Stomach (tissue), 9 donors: ENCODE results near the gene KRT14. TPM values are rescaled to one million over a fixed set of nuclear protein-coding genes. Genes with fewer than 3 reads are reported as not detected.
"Not testable (repeated sequence)": the region's sequence is repeated elsewhere in the genome, so short reads cannot be mapped to it uniquely, and the experiment has no call there.

Source experiments
- DNase-seq, 2 donors: peaks; one replicate each; pipeline versions ENCODE4 v3.0.0 to v3.0.0-alpha.2; 2013 to 2019
- H3K27ac ChIP-seq, 5 donors: fragments of 200-600 bp in 4 of 5; sonication (generic) in 4 of 5; one replicate each; pipeline ENCODE4 v1.5.1; 2013 to 2019; ENCODE audit warnings: mild to moderate bottlenecking in 1 of 5, moderate library complexity in 1 of 5
- H3K27me3 ChIP-seq, 3 donors: fragments of 200-600 bp; sonication (generic); one replicate each; pipeline ENCODE4 v1.5.1; 2017 to 2019; ENCODE audit warnings: mixed run types in 1 of 3
- H3K36me3 ChIP-seq, 4 donors: fragments of 200-600 bp; sonication (generic); 1 replicate in 3 of 4; 2 replicates in 1 of 4; pipeline ENCODE4 v1.5.1; 2016 to 2019
- H3K4me1 ChIP-seq, 4 donors: fragments of 200-600 bp; sonication (generic); one replicate each; pipeline ENCODE4 v1.5.1; 2016 to 2019
- H3K4me3 ChIP-seq, 4 donors: fragments of 200-600 bp; sonication (generic) in 3 of 4; one replicate each; pipeline ENCODE4 v1.5.1; 2016 to 2019; ENCODE audit warnings: mild to moderate bottlenecking in 1 of 4
- H3K9me3 ChIP-seq, 4 donors: fragments of 200-600 bp; sonication (generic); one replicate each; pipeline ENCODE4 v1.5.1; 2016 to 2019
- EP300 ChIP-seq: sonication (generic); formaldehyde crosslinking; IDR thresholded peaks from one replicate; pipeline ENCODE4 v1.6.1; 2017; ENCODE audit warnings: antibody characterized with exemption
- POLR2A ChIP-seq, 4 donors: fragments of 450-650 bp; IDR thresholded peaks; one replicate each; pipeline ENCODE4 v1.6.1; 2016; ENCODE audit warnings: antibody characterized with exemption in 4 of 4, control low read depth in 2 of 4, mild to moderate bottlenecking in 1 of 4, moderate library complexity in 1 of 4
- POLR2AphosphoS5 ChIP-seq, 3 donors: sonication (generic); formaldehyde crosslinking; IDR thresholded peaks; one replicate each; pipeline ENCODE4 v1.6.1; 2016; ENCODE audit warnings: antibody characterized with exemption in 3 of 3
- WGBS, 5 donors: extraction: QIAGEN DNeasy Blood & Tissue Kit in 3 of 5; methylation state at CpG; one replicate each; pipeline versions ENCODE4 v1.1.5 to v1.1.7; 2013 to 2018; 5-methylcytosine and 5-hydroxymethylcytosine counted together
- intact Hi-C: fragments of 100-400 bp; cut with DNase I; formaldehyde crosslinking; loops from one replicate; pipeline ENCODE4 v1.15.1; 2023; ENCODE audit warnings: low total_unique reads
- polyA plus RNA-seq, 3 donors: library from polyadenylated mRNA; stranded (reverse); fragments of 200-250 nt; gene quantifications; one replicate each; pipeline ENCODE4 v1.2.3, GENCODE V29; 2013
- total RNA-seq, 5 donors: library from RNA; depleted of rRNA; stranded (reverse); fragments of >200 nt; gene quantifications; one replicate each; pipeline versions ENCODE4 v1.1.0 to v1.2.3, GENCODE V29; 2014 to 2016
- TF ChIP-seq, protein P1 (sequence below), 7 experiments: fragments of 450-650 bp in 4 of 7; fragments of 200-600 bp in 3 of 7; sonication (generic) in 3 of 7; IDR thresholded peaks; one replicate each; pipeline ENCODE4 v1.5.1; 2016 to 2019; ENCODE audit warnings: antibody characterized with exemption in 7 of 7, control low read depth in 2 of 7, mild to moderate bottlenecking in 1 of 7
- donor health status: healthy with polysubstance abuse.
- donor health status: Bipolar disorder and iron deficiency.
- donor health status: healthy.

KRT14 gene
- total and polyA plus RNA-seq, 8 donors, result 1.3 to 164 (median 2.4) TPM; not detected in 5

DNA sequence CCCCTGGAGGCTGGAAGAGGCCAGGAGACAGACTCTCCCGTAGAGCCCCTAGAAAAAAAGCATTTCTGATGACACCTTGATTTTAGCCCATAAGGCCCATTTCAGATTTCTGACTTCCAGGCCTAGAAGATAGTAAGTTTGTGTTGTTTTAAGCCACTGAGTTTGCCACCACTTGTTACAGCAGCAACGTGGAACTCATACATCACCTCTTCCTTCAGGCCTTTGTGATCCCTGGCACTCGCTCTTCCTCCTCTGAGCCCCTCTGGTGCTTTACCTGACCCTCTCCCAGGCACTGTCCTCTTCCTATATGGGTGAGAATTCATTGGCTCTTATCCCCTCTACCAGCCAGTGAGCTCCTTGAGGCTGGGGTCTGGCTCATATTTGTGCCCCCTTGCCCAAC is 39.9 kb downstream of the KRT14 start:
- peaks cover 0 to 4% (median 0%) of the 10 kb centered on the region in 3 donors for H3K27me3 ChIP-seq
- WGBS, 5 donors, result 92 to 99% (median 97%) methylated on average over 3 of the region's 3 CpGs
- intact Hi-C loops, result no loop called here
- H3K27ac ChIP-seq, result peak overlapping the region in 1 of 5 donors; percentile 82
- TF ChIP-seq POLR2AphosphoS5 (IDR thresholded peaks at IDR 0.05) (no peak), EP300 (no peak)
- peaks cover 15 to 29% (median 25%) of the 10 kb centered on the region in 4 donors for H3K4me1 ChIP-seq
- no peak overlapping the region for H3K4me3 ChIP-seq
- no peaks in the 10 kb centered on the region for H3K36me3 ChIP-seq
- peaks cover 0 to 5% (median 2%) of the 10 kb centered on the region in 4 donors for H3K9me3 ChIP-seq
- DNase-seq, result no peak

DNA sequence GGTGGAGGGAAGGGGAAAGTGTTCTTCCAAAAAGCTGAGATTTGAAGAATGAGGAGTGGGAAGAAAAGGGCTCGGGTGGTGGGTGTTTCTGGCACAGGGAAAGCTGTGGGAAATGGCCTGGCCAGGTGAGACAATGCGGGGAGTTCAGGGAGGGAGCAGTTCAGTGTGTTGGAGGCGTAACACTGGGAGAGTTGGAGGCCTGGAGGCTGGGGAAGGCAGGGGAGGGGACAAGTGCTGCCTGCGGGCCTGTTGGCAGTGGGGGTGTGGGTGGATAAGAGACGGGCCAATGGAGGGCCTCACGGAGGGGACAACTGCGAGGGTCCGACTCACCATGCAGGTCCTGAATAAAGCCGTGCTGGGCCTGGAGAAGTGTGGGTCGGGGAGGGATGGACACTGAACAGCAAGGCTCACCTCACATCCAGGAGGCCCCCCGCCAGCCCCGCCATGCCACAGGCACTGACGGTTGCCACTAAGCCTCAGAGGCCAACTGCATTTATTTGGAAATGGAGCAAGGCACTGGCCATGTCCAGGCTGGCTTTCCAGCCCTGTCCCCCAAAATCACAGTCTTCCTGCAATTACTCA is 40.8 kb downstream of the KRT14 start:
- peaks cover 15 to 29% (median 25%) of the 10 kb centered on the region in 4 donors for H3K4me1 ChIP-seq

DNA sequence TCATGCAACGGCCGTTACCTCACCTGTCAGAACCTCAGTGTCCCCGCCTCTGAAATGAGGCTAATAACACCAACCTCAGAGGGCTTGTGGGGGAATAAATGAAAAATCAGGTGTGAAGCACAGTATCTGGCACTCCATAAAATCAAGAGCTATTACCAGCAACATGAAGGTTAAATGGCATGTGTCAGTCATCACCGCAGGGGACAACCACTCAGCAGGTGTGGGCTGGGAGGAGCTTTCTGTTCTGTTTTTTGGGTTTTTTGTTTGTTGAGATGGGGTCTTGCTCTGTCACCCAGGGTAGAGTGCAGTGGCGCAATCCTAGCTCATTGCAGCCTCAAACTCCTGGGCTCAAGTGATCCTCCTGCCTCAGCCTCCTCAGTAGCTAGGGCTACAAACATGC is 41.8 kb downstream of the KRT14 start:
- Histone ChIP-seq H3K4me1 (peaks cover 15 to 29% (median 25%) of the 10 kb centered on the region in 4 donors), H3K36me3 (no peaks in the 10 kb centered on the region), H3K27ac (peak overlapping the region in 3 of 5 donors; percentile 8 to 25 (median 23)), H3K4me3 (no peak overlapping the region), H3K27me3 (no peaks in the 10 kb centered on the region), H3K9me3 (peaks cover 0 to 5% (median 2%) of the 10 kb centered on the region in 4 donors)
- DNase-seq, result no peak
- intact Hi-C loops, result no loop called here
- no peak for TF ChIP-seq EP300
- no peak for TF ChIP-seq POLR2A (IDR thresholded peaks at IDR 0.05)
- TF ChIP-seq, protein P1, sequence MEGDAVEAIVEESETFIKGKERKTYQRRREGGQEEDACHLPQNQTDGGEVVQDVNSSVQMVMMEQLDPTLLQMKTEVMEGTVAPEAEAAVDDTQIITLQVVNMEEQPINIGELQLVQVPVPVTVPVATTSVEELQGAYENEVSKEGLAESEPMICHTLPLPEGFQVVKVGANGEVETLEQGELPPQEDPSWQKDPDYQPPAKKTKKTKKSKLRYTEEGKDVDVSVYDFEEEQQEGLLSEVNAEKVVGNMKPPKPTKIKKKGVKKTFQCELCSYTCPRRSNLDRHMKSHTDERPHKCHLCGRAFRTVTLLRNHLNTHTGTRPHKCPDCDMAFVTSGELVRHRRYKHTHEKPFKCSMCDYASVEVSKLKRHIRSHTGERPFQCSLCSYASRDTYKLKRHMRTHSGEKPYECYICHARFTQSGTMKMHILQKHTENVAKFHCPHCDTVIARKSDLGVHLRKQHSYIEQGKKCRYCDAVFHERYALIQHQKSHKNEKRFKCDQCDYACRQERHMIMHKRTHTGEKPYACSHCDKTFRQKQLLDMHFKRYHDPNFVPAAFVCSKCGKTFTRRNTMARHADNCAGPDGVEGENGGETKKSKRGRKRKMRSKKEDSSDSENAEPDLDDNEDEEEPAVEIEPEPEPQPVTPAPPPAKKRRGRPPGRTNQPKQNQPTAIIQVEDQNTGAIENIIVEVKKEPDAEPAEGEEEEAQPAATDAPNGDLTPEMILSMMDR (IDR thresholded peaks at IDR 0.05), result no peak
- TF ChIP-seq POLR2AphosphoS5 (IDR thresholded peaks at IDR 0.05), result no peak
- WGBS, 5 donors, result 87 to 95% (median 91%) methylated on average over 5 of the region's 5 CpGs

More for the DNA sequence above, 40.8 kb downstream of the KRT14 start:
- H3K27me3 ChIP-seq, result no peaks in the 10 kb centered on the region
- H3K36me3 ChIP-seq, result no peaks in the 10 kb centered on the region
- WGBS, 5 donors, result 82 to 84% (median 84%) methylated on average over 13 of the region's 13 CpGs
- H3K9me3 ChIP-seq, result peaks cover 0 to 5% (median 2%) of the 10 kb centered on the region in 4 donors
- no peak for DNase-seq
- intact Hi-C loops, result no loop called here
- no peak overlapping the region for H3K27ac ChIP-seq
- no peak overlapping the region for H3K4me3 ChIP-seq
- TF ChIP-seq POLR2A (IDR thresholded peaks at IDR 0.05), result no peak
- TF ChIP-seq EP300, result no peak
- TF ChIP-seq, protein P1 (IDR thresholded peaks at IDR 0.05), result no peak
- no peak for TF ChIP-seq POLR2AphosphoS5 (IDR thresholded peaks at IDR 0.05)

DNA sequence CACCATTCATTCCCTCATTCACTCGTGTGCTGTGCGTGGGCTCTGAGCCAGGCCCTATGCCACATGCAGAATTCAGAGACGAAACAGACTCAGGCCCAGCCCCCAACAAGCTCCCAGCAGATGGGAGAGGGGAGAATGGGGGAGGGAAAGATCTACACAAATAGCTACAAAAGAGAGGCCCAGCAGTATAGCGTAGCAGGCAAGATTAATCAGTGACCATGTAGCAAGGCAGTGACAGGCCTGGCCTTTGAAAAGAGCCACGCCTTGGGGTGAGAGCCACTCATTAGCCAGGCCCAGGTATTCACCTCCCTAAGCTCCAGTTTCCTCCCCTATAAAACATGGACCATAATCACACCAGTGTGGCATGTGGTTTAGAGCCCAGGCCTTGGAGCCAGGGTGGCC is 42.2 kb downstream of the KRT14 start:
- DNase-seq, result peak in 1 of 2 donors; percentile 89
- 26 to 38% (median 33%) methylated on average over 3 to 5 of the region's 5 CpGs for WGBS, 5 donors

DNA sequence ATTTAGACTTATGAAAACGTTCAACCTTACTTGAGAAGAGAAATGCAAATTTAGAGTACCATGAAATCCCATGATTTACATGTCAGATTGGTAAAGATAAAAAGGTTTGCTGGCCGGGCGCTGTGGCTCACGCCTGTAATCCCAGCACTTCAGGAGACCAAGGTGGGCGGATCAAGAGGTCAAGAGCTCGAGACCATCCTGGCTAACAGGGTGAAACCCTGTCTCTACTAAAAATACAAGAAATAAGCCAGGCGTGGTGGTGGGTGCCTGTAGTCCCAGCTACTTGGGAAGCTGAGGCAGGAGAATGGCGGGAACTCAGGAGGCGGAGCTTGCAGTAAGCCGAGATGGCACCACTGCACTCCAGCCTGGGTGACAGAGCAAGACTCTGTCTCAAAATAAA is 43.9 kb downstream of the KRT14 start:
- H3K9me3 ChIP-seq, H3K36me3 ChIP-seq, DNase-seq, H3K4me3 ChIP-seq, intact Hi-C loops, H3K27me3 ChIP-seq, H3K27ac ChIP-seq: not testable (repeated sequence)
- H3K4me1 ChIP-seq, result peaks cover under 1 to 10% (median 7%) of the 10 kb centered on the region in 4 donors
- WGBS, 5 donors, result 78 to 85% (median 81%) methylated on average over 10 of the region's 10 CpGs

More for the DNA sequence above, 42.2 kb downstream of the KRT14 start:
- no peaks in the 10 kb centered on the region for H3K36me3 ChIP-seq
- H3K27ac ChIP-seq, result peak overlapping the region in 3 of 5 donors; percentile 8 to 25 (median 23)
- H3K4me3 ChIP-seq, result no peak overlapping the region
- H3K9me3 ChIP-seq, result peaks cover 0 to 5% (median 2%) of the 10 kb centered on the region in 4 donors
- H3K27me3 ChIP-seq, result no peaks in the 10 kb centered on the region
- intact Hi-C loops, result no loop called here
- peaks cover 15 to 26% (median 23%) of the 10 kb centered on the region in 4 donors for H3K4me1 ChIP-seq
- no peak for TF ChIP-seq EP300
- TF ChIP-seq POLR2A (IDR thresholded peaks at IDR 0.05), result no peak
- TF ChIP-seq POLR2AphosphoS5 (IDR thresholded peaks at IDR 0.05), result no peak
- TF ChIP-seq, protein P1 (IDR thresholded peaks at IDR 0.05), result no peak
